OCI-LY7 (cell line): ENCODE data around the gene PDZRN3.

Experiments used
- EZH2phosphoT487 ChIP-seq: fragments of 200-600 bp; sonication (generic); IDR thresholded peaks from 2 replicates; pipeline ENCODE4 v1.6.1; 2018; ENCODE audit warnings: low read depth, borderline replicate concordance, mild to moderate bottlenecking, mixed run types, antibody characterized with exemption, low read length, moderate library complexity, mixed read lengths
- TF ChIP-seq, protein P1 (sequence below): fragments of 200-600 bp; sonication (generic); conservative IDR thresholded peaks from 2 replicates; pipeline ENCODE4 v1.5.1; 2014; ENCODE audit warnings: mild to moderate bottlenecking, antibody characterized with exemption, low read length, moderate library complexity, mixed read lengths

GRCh38 chr3:73599605-73600004 lies 25.1 kb downstream of the PDZRN3 start:
- TF ChIP-seq, protein P1, sequence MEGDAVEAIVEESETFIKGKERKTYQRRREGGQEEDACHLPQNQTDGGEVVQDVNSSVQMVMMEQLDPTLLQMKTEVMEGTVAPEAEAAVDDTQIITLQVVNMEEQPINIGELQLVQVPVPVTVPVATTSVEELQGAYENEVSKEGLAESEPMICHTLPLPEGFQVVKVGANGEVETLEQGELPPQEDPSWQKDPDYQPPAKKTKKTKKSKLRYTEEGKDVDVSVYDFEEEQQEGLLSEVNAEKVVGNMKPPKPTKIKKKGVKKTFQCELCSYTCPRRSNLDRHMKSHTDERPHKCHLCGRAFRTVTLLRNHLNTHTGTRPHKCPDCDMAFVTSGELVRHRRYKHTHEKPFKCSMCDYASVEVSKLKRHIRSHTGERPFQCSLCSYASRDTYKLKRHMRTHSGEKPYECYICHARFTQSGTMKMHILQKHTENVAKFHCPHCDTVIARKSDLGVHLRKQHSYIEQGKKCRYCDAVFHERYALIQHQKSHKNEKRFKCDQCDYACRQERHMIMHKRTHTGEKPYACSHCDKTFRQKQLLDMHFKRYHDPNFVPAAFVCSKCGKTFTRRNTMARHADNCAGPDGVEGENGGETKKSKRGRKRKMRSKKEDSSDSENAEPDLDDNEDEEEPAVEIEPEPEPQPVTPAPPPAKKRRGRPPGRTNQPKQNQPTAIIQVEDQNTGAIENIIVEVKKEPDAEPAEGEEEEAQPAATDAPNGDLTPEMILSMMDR, result no peak
- no peak for TF ChIP-seq EZH2phosphoT487
